ENCODE data around the gene PHTF2. TPM values are rescaled to one million over a fixed set of nuclear protein-coding genes. Genes with fewer than 3 reads are reported as not detected.

The PHTF2 gene
- total RNA-seq, 1 donor from 2014 or later = 38.6 TPM

- Histone ChIP-seq H3K4me3 (no peak overlapping the region), H3K4me2 (no peak overlapping the region), H3K27me3 (no peaks in the 10 kb centered on the region), H4K20me1 (ENCODE audit: low read depth) (no peaks in the 10 kb centered on the region), H3K27ac (no peak overlapping the region), H3K9me3 (ENCODE audit: low read depth) (no peaks in the 10 kb centered on the region), H3K36me3 (no peaks in the 10 kb centered on the region), H2AFZ (replicated peaks) (no peak overlapping the region), H3K9ac (no peak overlapping the region), H3F3A (ENCODE audit: low read depth) (peaks cover 10% of the 10 kb centered on the region), H3K4me1 (no peaks in the 10 kb centered on the region), H3K79me2 (ENCODE audit: low read depth) (no peaks in the 10 kb centered on the region)
- H3K4me1 Mint-ChIP-seq = no peaks in the 10 kb centered on the region
- no peak overlapping the region for H3K27ac Mint-ChIP-seq
- DNase-seq (ENCODE audit: low spot score) = no peak
- H3K9me3 Mint-ChIP-seq = no peaks in the 10 kb centered on the region
- TF ChIP-seq, protein P1, sequence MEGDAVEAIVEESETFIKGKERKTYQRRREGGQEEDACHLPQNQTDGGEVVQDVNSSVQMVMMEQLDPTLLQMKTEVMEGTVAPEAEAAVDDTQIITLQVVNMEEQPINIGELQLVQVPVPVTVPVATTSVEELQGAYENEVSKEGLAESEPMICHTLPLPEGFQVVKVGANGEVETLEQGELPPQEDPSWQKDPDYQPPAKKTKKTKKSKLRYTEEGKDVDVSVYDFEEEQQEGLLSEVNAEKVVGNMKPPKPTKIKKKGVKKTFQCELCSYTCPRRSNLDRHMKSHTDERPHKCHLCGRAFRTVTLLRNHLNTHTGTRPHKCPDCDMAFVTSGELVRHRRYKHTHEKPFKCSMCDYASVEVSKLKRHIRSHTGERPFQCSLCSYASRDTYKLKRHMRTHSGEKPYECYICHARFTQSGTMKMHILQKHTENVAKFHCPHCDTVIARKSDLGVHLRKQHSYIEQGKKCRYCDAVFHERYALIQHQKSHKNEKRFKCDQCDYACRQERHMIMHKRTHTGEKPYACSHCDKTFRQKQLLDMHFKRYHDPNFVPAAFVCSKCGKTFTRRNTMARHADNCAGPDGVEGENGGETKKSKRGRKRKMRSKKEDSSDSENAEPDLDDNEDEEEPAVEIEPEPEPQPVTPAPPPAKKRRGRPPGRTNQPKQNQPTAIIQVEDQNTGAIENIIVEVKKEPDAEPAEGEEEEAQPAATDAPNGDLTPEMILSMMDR (IDR thresholded peaks at IDR 0.05) = no peak
- no peak for TF ChIP-seq EZH2phosphoT487 (IDR thresholded peaks at IDR 0.05)
- no peak for TF ChIP-seq EZH2 (IDR thresholded peaks at IDR 0.05)
- H3K36me3 Mint-ChIP-seq = peaks cover 6% of the 10 kb centered on the region
- no peaks in the 10 kb centered on the region for H3K27me3 Mint-ChIP-seq (ENCODE audit: insufficient read depth, low read depth)
- H3K4me3 Mint-ChIP-seq = no peak overlapping the region
These were observed 145.9 kb downstream of the PHTF2 start for GRCh38 chr7:77944183-77945182.

- no peaks in the 10 kb centered on the region for H3K36me3 ChIP-seq
- H3K36me3 Mint-ChIP-seq = peaks cover 2% of the 10 kb centered on the region
- H3K27ac ChIP-seq = no peak overlapping the region
- no peak overlapping the region for H3K4me3 Mint-ChIP-seq
- no peak overlapping the region for H2AFZ ChIP-seq (replicated peaks)
- H3K9me3 ChIP-seq (ENCODE audit: low read depth) = no peaks in the 10 kb centered on the region
- no peak overlapping the region for H3K27ac Mint-ChIP-seq
- no peaks in the 10 kb centered on the region for H3K9me3 Mint-ChIP-seq
- no peak overlapping the region for H3K9ac ChIP-seq
- H3K79me2 ChIP-seq (ENCODE audit: low read depth) = no peaks in the 10 kb centered on the region
- no peak overlapping the region for H3K4me3 ChIP-seq
- H3K4me2 ChIP-seq = no peak overlapping the region
- H3K4me1 ChIP-seq = no peaks in the 10 kb centered on the region
- H3F3A ChIP-seq (ENCODE audit: low read depth) = no peaks in the 10 kb centered on the region
- H3K27me3 ChIP-seq = no peaks in the 10 kb centered on the region
- DNase-seq (ENCODE audit: low spot score) = no peak
- no peaks in the 10 kb centered on the region for H3K27me3 Mint-ChIP-seq (ENCODE audit: insufficient read depth, low read depth)
- no peaks in the 10 kb centered on the region for H4K20me1 ChIP-seq (ENCODE audit: low read depth)
- H3K4me1 Mint-ChIP-seq = no peaks in the 10 kb centered on the region
- TF ChIP-seq, protein P1 (IDR thresholded peaks at IDR 0.05) = no peak
- no peak for TF ChIP-seq EZH2 (IDR thresholded peaks at IDR 0.05)
- TF ChIP-seq EZH2phosphoT487 (IDR thresholded peaks at IDR 0.05) = no peak
These were observed 152.0 kb downstream of the PHTF2 start for GRCh38 chr7:77950548-77950947.

GRCh38 chr7:77954773-77955555 is 156.4 kb downstream of the PHTF2 start:
- Histone ChIP-seq H3K27me3 (no peaks in the 10 kb centered on the region), H3K36me3 (no peaks in the 10 kb centered on the region), H3K9me3 (ENCODE audit: low read depth) (no peaks in the 10 kb centered on the region), H3K79me2 (ENCODE audit: low read depth) (no peaks in the 10 kb centered on the region), H3K4me2 (no peak overlapping the region), H3K4me1 (no peaks in the 10 kb centered on the region), H2AFZ (replicated peaks) (no peak overlapping the region), H3K9ac (no peak overlapping the region), H3K27ac (no peak overlapping the region), H3K4me3 (no peak overlapping the region), H4K20me1 (ENCODE audit: low read depth) (no peaks in the 10 kb centered on the region), H3F3A (ENCODE audit: low read depth) (no peaks in the 10 kb centered on the region)
- no peak for DNase-seq (ENCODE audit: low spot score)
- Mint-ChIP-seq H3K4me1 (no peaks in the 10 kb centered on the region), H3K27ac (no peak overlapping the region), H3K4me3 (no peak overlapping the region), H3K27me3 (ENCODE audit: insufficient read depth, low read depth) (no peaks in the 10 kb centered on the region), H3K36me3 (peaks cover 2% of the 10 kb centered on the region), H3K9me3 (no peaks in the 10 kb centered on the region)
- no peak for TF ChIP-seq EZH2 (IDR thresholded peaks at IDR 0.05)
- TF ChIP-seq, protein P1 (IDR thresholded peaks at IDR 0.05) = no peak
- no peak for TF ChIP-seq EZH2phosphoT487 (IDR thresholded peaks at IDR 0.05)
